ENCODE measurements around the gene REXO1.

Gene REXO1

GRCh38 chr19:1824252-1824622 is 24.0 kb downstream of the REXO1 start:
- Histone ChIP-seq H2AFZ (ENCODE audit: low read depth, low read length) (no peak overlapping the region), H3K36me3 (ENCODE audit: control insufficient read depth in 1 of 2, insufficient read depth in 2 of 2, low read depth in 1 of 2, low read length in 2 of 2) (peaks cover 48 to 81% of the 10 kb centered on the region in 2 experiments), H3K9ac (ENCODE audit: low read length) (no peak overlapping the region), H2BK12ac (ENCODE audit: low read length in 2 of 2) (no peak overlapping the region), H3K9me3 (ENCODE audit: control insufficient read depth, low read length) (no peaks in the 10 kb centered on the region), H3K79me1 (replicated peaks; ENCODE audit: low read length, poor library complexity, severe bottlenecking) (peaks cover 63% of the 10 kb centered on the region), H3K4ac (ENCODE audit: low read depth in 1 of 2, low read length in 2 of 2) (no peak overlapping the region), H2BK5ac (ENCODE audit: low read depth, low read length, poor library complexity, severe bottlenecking) (no peak overlapping the region), H3K4me2 (ENCODE audit: low read length, poor library complexity, severe bottlenecking) (no peak overlapping the region), H3K4me1 (ENCODE audit: control insufficient read depth, insufficient read depth, low read depth, low read length) (peaks cover 34% of the 10 kb centered on the region), H4K91ac (ENCODE audit: low read length) (peak overlapping the region; percentile 58), H3K18ac (ENCODE audit: low read depth in 1 of 2, low read length in 2 of 2) (no peak overlapping the region), H2BK15ac (ENCODE audit: low read depth, poor library complexity, severe bottlenecking) (no peak overlapping the region), H3K27me3 (ENCODE audit: control insufficient read depth in 1 of 2, insufficient read depth in 1 of 2, low read length in 2 of 2) (no peaks in the 10 kb centered on the region), H3K23ac (ENCODE audit: low read length in 2 of 2) (no peak overlapping the region), H2BK120ac (ENCODE audit: low read depth, low read length) (no peak overlapping the region), H4K8ac (ENCODE audit: low read length) (peak overlapping the region; percentile 56), H3K14ac (ENCODE audit: low read length in 2 of 2) (no peak overlapping the region), H2AK5ac (ENCODE audit: low read length, severe bottlenecking) (no peak overlapping the region), H3K4me3 (ENCODE audit: insufficient read depth in 1 of 2, low read depth in 1 of 2, low read length in 2 of 2) (no peak overlapping the region), H3K27ac (ENCODE audit: low read length, poor library complexity, severe bottlenecking) (no peak overlapping the region)
- 74% methylated on average over 14 of the region's 14 CpGs for WGBS
- DNase-seq: no peak

- H3K4me3 ChIP-seq (ENCODE audit: insufficient read depth in 1 of 2, low read depth in 1 of 2, low read length in 2 of 2): no peak overlapping the region
- peak overlapping the region; percentile 58 for H4K91ac ChIP-seq (ENCODE audit: low read length)
- no peaks in the 10 kb centered on the region for H3K27me3 ChIP-seq (ENCODE audit: control insufficient read depth in 1 of 2, insufficient read depth in 1 of 2, low read length in 2 of 2)
- H2BK120ac ChIP-seq (ENCODE audit: low read depth, low read length): no peak overlapping the region
- H3K4ac ChIP-seq (ENCODE audit: low read depth in 1 of 2, low read length in 2 of 2): no peak overlapping the region
- peak overlapping the region; percentile 56 for H4K8ac ChIP-seq (ENCODE audit: low read length)
- no peak overlapping the region for H2BK5ac ChIP-seq (ENCODE audit: low read depth, low read length, poor library complexity, severe bottlenecking)
- peaks cover 64% of the 10 kb centered on the region for H3K79me1 ChIP-seq (replicated peaks; ENCODE audit: low read length, poor library complexity, severe bottlenecking)
- 93% methylated on average over 36 of the region's 36 CpGs for WGBS
- H3K9me3 ChIP-seq (ENCODE audit: control insufficient read depth, low read length): no peaks in the 10 kb centered on the region
- no peak overlapping the region for H3K23ac ChIP-seq (ENCODE audit: low read length in 2 of 2)
- no peak overlapping the region for H3K9ac ChIP-seq (ENCODE audit: low read length)
- peaks cover 34% of the 10 kb centered on the region for H3K4me1 ChIP-seq (ENCODE audit: control insufficient read depth, insufficient read depth, low read depth, low read length)
- DNase-seq: no peak
- no peak overlapping the region for H3K18ac ChIP-seq (ENCODE audit: low read depth in 1 of 2, low read length in 2 of 2)
- H2AK5ac ChIP-seq (ENCODE audit: low read length, severe bottlenecking): peak overlapping the region; percentile 13
- H3K27ac ChIP-seq (ENCODE audit: low read length, poor library complexity, severe bottlenecking): no peak overlapping the region
- no peak overlapping the region for H2AFZ ChIP-seq (ENCODE audit: low read depth, low read length)
- H3K14ac ChIP-seq (ENCODE audit: low read length in 2 of 2): no peak overlapping the region
- no peak overlapping the region for H2BK15ac ChIP-seq (ENCODE audit: low read depth, poor library complexity, severe bottlenecking)
- H3K4me2 ChIP-seq (ENCODE audit: low read length, poor library complexity, severe bottlenecking): no peak overlapping the region
- no peak overlapping the region for H2BK12ac ChIP-seq (ENCODE audit: low read length in 2 of 2)
- H3K36me3 ChIP-seq (ENCODE audit: control insufficient read depth in 1 of 2, insufficient read depth in 2 of 2, low read depth in 1 of 2, low read length in 2 of 2): peaks cover 50 to 83% of the 10 kb centered on the region in 2 experiments
Measured at GRCh38 chr19:1823539-1824251, 24.6 kb downstream of the REXO1 start.

- no peaks in the 10 kb centered on the region for H3K9me3 ChIP-seq (ENCODE audit: control insufficient read depth, low read length)
- H3K36me3 ChIP-seq (ENCODE audit: control insufficient read depth in 1 of 2, insufficient read depth in 2 of 2, low read depth in 1 of 2, low read length in 2 of 2): peaks cover 56 to 83% of the 10 kb centered on the region in 2 experiments
- H2BK120ac ChIP-seq (ENCODE audit: low read depth, low read length): no peak overlapping the region
- H2BK5ac ChIP-seq (ENCODE audit: low read depth, low read length, poor library complexity, severe bottlenecking): no peak overlapping the region
- H2BK12ac ChIP-seq (ENCODE audit: low read length in 2 of 2): no peak overlapping the region
- H2AFZ ChIP-seq (ENCODE audit: low read depth, low read length): no peak overlapping the region
- H3K27ac ChIP-seq (ENCODE audit: low read length, poor library complexity, severe bottlenecking): no peak overlapping the region
- WGBS: 96% methylated on average over 8 of the region's 8 CpGs
- H4K8ac ChIP-seq (ENCODE audit: low read length): no peak overlapping the region
- H2AK5ac ChIP-seq (ENCODE audit: low read length, severe bottlenecking): no peak overlapping the region
- no peak overlapping the region for H4K91ac ChIP-seq (ENCODE audit: low read length)
- peaks cover 31% of the 10 kb centered on the region for H3K4me1 ChIP-seq (ENCODE audit: control insufficient read depth, insufficient read depth, low read depth, low read length)
- H3K23ac ChIP-seq (ENCODE audit: low read length in 2 of 2): no peak overlapping the region
- no peak overlapping the region for H3K4ac ChIP-seq (ENCODE audit: low read depth in 1 of 2, low read length in 2 of 2)
- no peak overlapping the region for H3K18ac ChIP-seq (ENCODE audit: low read depth in 1 of 2, low read length in 2 of 2)
- H3K9ac ChIP-seq (ENCODE audit: low read length): no peak overlapping the region
- H2BK15ac ChIP-seq (ENCODE audit: low read depth, poor library complexity, severe bottlenecking): no peak overlapping the region
- no peak for DNase-seq
- peaks cover 63% of the 10 kb centered on the region for H3K79me1 ChIP-seq (replicated peaks; ENCODE audit: low read length, poor library complexity, severe bottlenecking)
- H3K4me2 ChIP-seq (ENCODE audit: low read length, poor library complexity, severe bottlenecking): no peak overlapping the region
- H3K4me3 ChIP-seq (ENCODE audit: insufficient read depth in 1 of 2, low read depth in 1 of 2, low read length in 2 of 2): peak overlapping the region in 1 of 2 experiments; percentile 3
- H3K27me3 ChIP-seq (ENCODE audit: control insufficient read depth in 1 of 2, insufficient read depth in 1 of 2, low read length in 2 of 2): no peaks in the 10 kb centered on the region
- no peak overlapping the region for H3K14ac ChIP-seq (ENCODE audit: low read length in 2 of 2)
Measured at GRCh38 chr19:1823020-1823419, 25.3 kb downstream of the REXO1 start.

GRCh38 chr19:1822210-1822609 is 26.1 kb downstream of the REXO1 start:
- Histone ChIP-seq H4K8ac (ENCODE audit: low read length) (peak overlapping the region; percentile 9), H3K79me1 (replicated peaks; ENCODE audit: low read length, poor library complexity, severe bottlenecking) (peaks cover 63% of the 10 kb centered on the region), H3K18ac (ENCODE audit: low read depth in 1 of 2, low read length in 2 of 2) (no peak overlapping the region), H3K36me3 (ENCODE audit: control insufficient read depth in 1 of 2, insufficient read depth in 2 of 2, low read depth in 1 of 2, low read length in 2 of 2) (peaks cover 60 to 83% of the 10 kb centered on the region in 2 experiments), H3K4me1 (ENCODE audit: control insufficient read depth, insufficient read depth, low read depth, low read length) (peaks cover 24% of the 10 kb centered on the region), H3K23ac (ENCODE audit: low read length in 2 of 2) (no peak overlapping the region), H2BK15ac (ENCODE audit: low read depth, poor library complexity, severe bottlenecking) (no peak overlapping the region), H3K14ac (ENCODE audit: low read length in 2 of 2) (no peak overlapping the region), H2AFZ (ENCODE audit: low read depth, low read length) (no peak overlapping the region), H3K4ac (ENCODE audit: low read depth in 1 of 2, low read length in 2 of 2) (no peak overlapping the region), H2BK5ac (ENCODE audit: low read depth, low read length, poor library complexity, severe bottlenecking) (no peak overlapping the region), H3K9me3 (ENCODE audit: control insufficient read depth, low read length) (no peaks in the 10 kb centered on the region), H2BK12ac (ENCODE audit: low read length in 2 of 2) (no peak overlapping the region), H3K27me3 (ENCODE audit: control insufficient read depth in 1 of 2, insufficient read depth in 1 of 2, low read length in 2 of 2) (no peaks in the 10 kb centered on the region), H4K91ac (ENCODE audit: low read length) (peak overlapping the region; percentile 43), H2AK5ac (ENCODE audit: low read length, severe bottlenecking) (no peak overlapping the region), H3K4me2 (ENCODE audit: low read length, poor library complexity, severe bottlenecking) (no peak overlapping the region), H2BK120ac (ENCODE audit: low read depth, low read length) (no peak overlapping the region), H3K4me3 (ENCODE audit: insufficient read depth in 1 of 2, low read depth in 1 of 2, low read length in 2 of 2) (no peak overlapping the region), H3K9ac (ENCODE audit: low read length) (no peak overlapping the region), H3K27ac (ENCODE audit: low read length, poor library complexity, severe bottlenecking) (no peak overlapping the region)
- WGBS: 98% methylated on average over 19 of the region's 19 CpGs
- no peak for DNase-seq

All from mesenchymal stem cell (in vitro differentiated cells and primary cell).